IMR-90 (cell line): ENCODE measurements around the gene MMP3. TPM values are rescaled to one million over a fixed set of nuclear protein-coding genes. Genes with fewer than 3 reads are reported as not detected.
A peak's percentile ranks its signal among the peaks of the same experiment; 100 is the strongest.

ENCODE experiments used
- ATAC-seq: fragments of 200-7000 bp; cut with Tn5 transposase; 2 replicates; pipeline ENCODE4 v1.9.1; 2020; ENCODE audit warnings: low read depth, mild to moderate bottlenecking, moderate library complexity
- BruUV-seq: library from RNA; stranded (reverse); fragments of 400-500 nt; replicated peaks from 2 replicates; lab custom pipeline; 2021; lab: Mats Ljungman, UMichigan
- CTCF ChIA-PET: fragments of 300-600 bp; formaldehyde crosslinking; extraction: SDS; loops from one replicate; lab custom pipeline; 2021; ENCODE audit warnings: antibody characterized with exemption; lab: Yijun Ruan, JAX
- POLR2A ChIA-PET: fragments of 300-600 bp; sonication (Branson Sonifier 250); formaldehyde crosslinking; loops from one replicate; lab custom pipeline; 2022; ENCODE audit warnings: antibody characterized with exemption; ENCODE audit not compliant: unreplicated experiment; lab: Charles Lee
- DNase-seq: peaks from one replicate; pipeline ENCODE4 v3.0.0; 2013
- H2AFZ ChIP-seq: replicated peaks from 2 replicates; pipeline ENCODE3; 2013; ENCODE audit warnings: low read length, mild to moderate bottlenecking; ENCODE audit not compliant: poor library complexity
- H2AK5ac ChIP-seq: 2 replicates; pipeline ENCODE4 v1.6.1; 2013; ENCODE audit warnings: low read depth, low read length, inconsistent platforms
- H2AK9ac ChIP-seq: replicated peaks from 2 replicates; pipeline ENCODE3; 2013; ENCODE audit warnings: mild to moderate bottlenecking, low read depth, low read length, moderate library complexity; ENCODE audit not compliant: poor library complexity
- H2BK120ac ChIP-seq: 2 replicates; pipeline ENCODE4 v1.6.1; 2013; ENCODE audit warnings: low read depth, low read length, inconsistent platforms
- H2BK15ac ChIP-seq: 3 replicates; pipeline ENCODE4 v1.6.1; 2013; ENCODE audit warnings: low read depth, low read length, inconsistent platforms
- H2BK20ac ChIP-seq: 2 replicates; pipeline ENCODE4 v1.6.1; 2013; ENCODE audit warnings: low read depth, mild to moderate bottlenecking, inconsistent platforms, low read length, moderate library complexity
- H2BK5ac ChIP-seq: 2 replicates; pipeline ENCODE4 v1.6.1; 2013; ENCODE audit warnings: mild to moderate bottlenecking, low read depth, low read length, inconsistent platforms; ENCODE audit not compliant: poor library complexity, severe bottlenecking
- H3K14ac ChIP-seq: replicated peaks from 2 replicates; pipeline ENCODE4 v1.6.1; 2013; ENCODE audit warnings: low read depth, low read length, inconsistent platforms
- H3K18ac ChIP-seq: 2 replicates; pipeline ENCODE4 v1.6.1; 2013; ENCODE audit warnings: low read depth, low read length, control low read depth
- H3K23ac ChIP-seq: 2 replicates; pipeline ENCODE4 v1.6.1; 2013; ENCODE audit warnings: low read depth, low read length, inconsistent platforms
- H3K27ac ChIP-seq: 2 replicates; pipeline ENCODE4 v1.5.1; 2013; ENCODE audit warnings: mild to moderate bottlenecking, control low read depth, low read length; ENCODE audit not compliant: insufficient read depth
- H3K27me3 ChIP-seq: 2 replicates; pipeline ENCODE4 v1.6.1; 2013; ENCODE audit warnings: low read length; ENCODE audit not compliant: control insufficient read depth, insufficient read depth
- H3K36me3 ChIP-seq: 2 replicates; pipeline ENCODE4 v1.6.1; 2013; ENCODE audit warnings: low read length, mixed read lengths; ENCODE audit not compliant: control insufficient read depth, insufficient read depth
- H3K4ac ChIP-seq: 2 replicates; pipeline ENCODE4 v1.6.1; 2013; ENCODE audit warnings: low read depth, low read length, inconsistent platforms
- H3K4me1 ChIP-seq: 2 replicates; pipeline ENCODE4 v1.6.1; 2013; ENCODE audit warnings: low read length, mixed read lengths; ENCODE audit not compliant: control insufficient read depth, insufficient read depth
- H3K4me2 ChIP-seq: 2 replicates; pipeline ENCODE4 v1.6.1; 2013; ENCODE audit warnings: low read depth, mild to moderate bottlenecking, control low read depth, low read length, moderate library complexity
- H3K4me3 ChIP-seq: 2 replicates; pipeline ENCODE4 v1.5.1; 2013; ENCODE audit warnings: low read depth, mild to moderate bottlenecking, control low read depth, low read length, moderate library complexity; ENCODE audit not compliant: insufficient read depth
- H3K56ac ChIP-seq: 2 replicates; pipeline ENCODE4 v1.6.1; 2013; ENCODE audit warnings: low read length, inconsistent platforms; ENCODE audit not compliant: insufficient read depth; ENCODE audit errors: extremely low read depth
- H3K79me1 ChIP-seq, 2 experiments: 2 replicates each; pipeline ENCODE4 v1.6.1; 2013; ENCODE audit warnings: low read length in 2 of 2, inconsistent platforms in 1 of 2, low read depth in 1 of 2
- H3K9ac ChIP-seq: 2 replicates; pipeline ENCODE4 v1.6.1; 2013; ENCODE audit warnings: low read depth, low read length, control low read depth
- H3K9me1 ChIP-seq: 2 replicates; pipeline ENCODE4 v1.6.1; 2013; ENCODE audit warnings: low read length, inconsistent platforms; ENCODE audit not compliant: insufficient read depth
- H3K9me3 ChIP-seq: 2 replicates; pipeline ENCODE4 v1.6.1; 2013; ENCODE audit warnings: low read length; ENCODE audit not compliant: control insufficient read depth, insufficient read depth
- H4K20me1 ChIP-seq: 2 replicates; pipeline ENCODE4 v1.6.1; 2013; ENCODE audit warnings: low read length, inconsistent platforms; ENCODE audit not compliant: insufficient read depth
- H4K5ac ChIP-seq: 2 replicates; pipeline ENCODE4 v1.6.1; 2013; ENCODE audit warnings: mild to moderate bottlenecking, low read depth, low read length, control low read depth
- H4K8ac ChIP-seq, 2 experiments: 2 replicates each; pipeline ENCODE4 v1.6.1; 2013; ENCODE audit warnings: low read depth in 2 of 2, low read length in 2 of 2, control low read depth in 1 of 2, inconsistent platforms in 1 of 2
- H4K91ac ChIP-seq: 2 replicates; pipeline ENCODE4 v1.6.1; 2013; ENCODE audit warnings: low read depth, low read length, inconsistent platforms; ENCODE audit not compliant: insufficient read depth
- BHLHE40 ChIP-seq: fragments of 150-350 bp; IDR thresholded peaks from 2 replicates; pipeline ENCODE4 v1.6.1; 2016; ENCODE audit warnings: mild to moderate bottlenecking, low read depth, low read length
- CEBPB ChIP-seq: IDR thresholded peaks from 2 replicates; pipeline ENCODE4 v1.6.1; 2012; ENCODE audit warnings: low read depth, low read length, improper control_type of control experiment
- CHD1 ChIP-seq: IDR thresholded peaks from 2 replicates; pipeline ENCODE4 v1.6.1; 2012; ENCODE audit warnings: low read depth, low read length, improper control_type of control experiment
- FOS ChIP-seq: fragments of 150-350 bp; IDR thresholded peaks from 2 replicates; pipeline ENCODE4 v1.6.1; 2016; ENCODE audit warnings: low read depth, low read length
- MAFK ChIP-seq: IDR thresholded peaks from 2 replicates; pipeline ENCODE4 v1.6.1; 2012; ENCODE audit warnings: low read depth, low read length, improper control_type of control experiment
- MAZ ChIP-seq: IDR thresholded peaks from 2 replicates; pipeline ENCODE4 v1.6.1; 2012; ENCODE audit warnings: low read depth, mild to moderate bottlenecking, low read length, improper control_type of control experiment, moderate library complexity, borderline replicate concordance
- WGBS, 2 experiments: methylation state at CpG; one replicate each; pipeline versions ENCODE4 v1.1.5 to v1.1.7; 2013; ENCODE audit warnings: missing lambda C conversion rate in 2 of 2; ENCODE audit not compliant: insufficient read length in 1 of 2; ENCODE audit errors: extremely low coverage in 2 of 2; 5-methylcytosine and 5-hydroxymethylcytosine counted together
- dilution Hi-C: fragments of 300-500 bp; cut with HindIII; formaldehyde crosslinking; loops from one replicate; pipeline ENCODE4 v1.14.3; 2018; ENCODE audit warnings: low sequenced_read_pairs; ENCODE audit not compliant: unreplicated experiment
- in situ Hi-C: fragments of 300-500 bp; cut with MboI; formaldehyde crosslinking; loops from 3 replicates; pipeline ENCODE4 v1.14.3; 2019; ENCODE audit warnings: low sequenced_read_pairs, inconsistent platforms, mixed read lengths
- intact Hi-C: fragments of 100-400 bp; cut with micrococcal nuclease; formaldehyde crosslinking; loops from 2 replicates; pipeline ENCODE4 v1.10.0; 2022
- polyA plus RNA-seq, 3 experiments: library from polyadenylated mRNA; depleted of rRNA; stranded (reverse); fragments of >200 nt; gene quantifications; 2 replicates each; pipeline ENCODE4 v1.2.3, GENCODE V29; 2012; ENCODE audit warnings: low replicate concordance in 1 of 3
- total RNA-seq: library from RNA; depleted of rRNA; stranded (reverse); fragments of >200 nt; gene quantifications from 2 replicates; pipeline ENCODE4 v1.2.3, GENCODE V29; 2012
- TF ChIP-seq, protein P1 (sequence below): fragments of 150-350 bp; IDR thresholded peaks from 2 replicates; pipeline ENCODE4 v1.6.1; 2017; ENCODE audit warnings: mild to moderate bottlenecking, antibody characterized with exemption, low read length, low read depth

Gene MMP3
- total and polyA plus RNA-seq, 2 of the 4 experiments (the other 2 are of a cell fraction): under 0.01 to 0.39 TPM

DNA sequence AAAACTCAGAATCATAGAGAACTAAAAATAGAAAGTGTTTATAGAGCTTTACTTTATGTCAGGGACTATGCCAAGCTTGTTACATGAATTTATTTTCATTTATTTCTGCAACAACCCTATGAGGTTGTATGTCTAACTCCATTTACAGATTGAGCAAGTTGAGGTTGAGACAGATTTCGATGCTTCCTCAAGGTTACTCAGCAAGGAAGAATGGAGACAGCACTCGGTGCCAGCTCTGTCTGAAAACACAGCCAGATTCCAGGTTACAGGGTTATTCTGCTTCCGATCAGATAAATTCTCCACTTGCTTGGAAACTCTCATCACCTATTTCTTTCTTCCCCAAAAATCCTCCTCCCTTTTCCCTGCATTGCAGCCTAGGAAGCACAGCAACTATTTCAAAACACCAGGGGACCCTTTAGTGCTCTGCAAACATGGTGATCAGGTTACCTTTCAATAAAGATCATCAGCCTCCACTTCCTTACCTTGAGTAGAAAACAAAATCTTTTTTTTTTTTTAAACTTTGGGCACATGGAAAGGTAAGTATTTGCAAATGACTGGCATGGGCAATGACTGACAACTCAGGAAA is 7.0 kb downstream of the MMP3 start:
- POLR2A ChIA-PET: no interaction called here
- Histone ChIP-seq H2BK20ac (no peak overlapping the region), H2BK15ac (no peak overlapping the region), H4K91ac (no peak overlapping the region), H2AK9ac (no peak overlapping the region), H4K20me1 (no peaks in the 10 kb centered on the region), H3K27ac (no peak overlapping the region), H3K23ac (no peak overlapping the region), H2AFZ (no peak overlapping the region), H3K14ac (no peak overlapping the region), H3K4me3 (no peak overlapping the region), H3K79me1 (no peaks in the 10 kb centered on the region), H2BK120ac (peak overlapping the region; percentile 19; the same call in 1 of the 2 replicates), H2BK5ac (no peak overlapping the region), H3K9me1 (no peaks in the 10 kb centered on the region; the same call in 1 of the 2 replicates), H3K4me1 (no peaks in the 10 kb centered on the region; the same call in 1 of the 2 replicates), H3K4me2 (no peak overlapping the region), H4K5ac (no peak overlapping the region), H3K56ac (no peak overlapping the region), H4K8ac (no peak overlapping the region; a peak in 1 of 4 replicates), H3K9ac (no peak overlapping the region), H3K36me3 (no peaks in the 10 kb centered on the region), H3K27me3 (no peaks in the 10 kb centered on the region; the same call in 1 of the 2 replicates), H3K4ac (no peak overlapping the region), H2AK5ac (no peak overlapping the region), H3K18ac (no peak overlapping the region), H3K9me3 (no peaks in the 10 kb centered on the region)
- ATAC-seq (peak; percentile 75), DNase-seq (peak; percentile 78)
- intact Hi-C loops: no loop called here
- dilution Hi-C loops: no loop called here
- in situ Hi-C loops: no loop called here
- TF ChIP-seq MAZ: no peak
- TF ChIP-seq, protein P1, sequence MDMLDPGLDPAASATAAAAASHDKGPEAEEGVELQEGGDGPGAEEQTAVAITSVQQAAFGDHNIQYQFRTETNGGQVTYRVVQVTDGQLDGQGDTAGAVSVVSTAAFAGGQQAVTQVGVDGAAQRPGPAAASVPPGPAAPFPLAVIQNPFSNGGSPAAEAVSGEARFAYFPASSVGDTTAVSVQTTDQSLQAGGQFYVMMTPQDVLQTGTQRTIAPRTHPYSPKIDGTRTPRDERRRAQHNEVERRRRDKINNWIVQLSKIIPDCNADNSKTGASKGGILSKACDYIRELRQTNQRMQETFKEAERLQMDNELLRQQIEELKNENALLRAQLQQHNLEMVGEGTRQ: no peak
- no peak for TF ChIP-seq MAFK
- no peak for TF ChIP-seq CHD1
- TF ChIP-seq CEBPB: peak; percentile 85
- peak; percentile 14; the same call in 1 of the 2 replicates for TF ChIP-seq FOS
- no peak for TF ChIP-seq BHLHE40
- CTCF ChIA-PET: no interaction called here
- 60% methylated on average over 1 of the region's 3 CpGs; no CpG with 5 or more reads in 1 of the 2 experiments for WGBS, 2 experiments
- no TSS peak for BruUV-seq
